OCI-LY3 (cell line): Measurements from ENCODE around the gene SLC12A6.

Experiments
- H2AFZ ChIP-seq: fragments of 200-600, 300-600 bp; shearing (Covaris generic); 2 replicates; pipeline ENCODE4 v1.6.0; 2014; ENCODE audit warnings: antibody characterized with exemption, low read depth, low read length
- H3K27ac ChIP-seq: fragments of 200-600, 300-600 bp; sonication (generic); 2 replicates; pipeline ENCODE4 v1.5.1; 2014; ENCODE audit warnings: mild to moderate bottlenecking, low read length, moderate library complexity, mixed read lengths
- H3K27me3 ChIP-seq: fragments of 200-600, 300-600 bp; sonication (generic); 2 replicates; pipeline ENCODE4 v1.6.1; 2014; ENCODE audit warnings: low read depth, low read length, mixed read lengths
- H3K36me3 ChIP-seq: fragments of 200-600, 300-600 bp; sonication (generic); replicated peaks from 2 replicates; pipeline ENCODE3; 2014; ENCODE audit warnings: low read depth, low read length, mixed read lengths
- H3K4me1 ChIP-seq: fragments of 300-600, 200-600 bp; sonication (generic); 2 replicates; pipeline ENCODE4 v1.6.1; 2014; ENCODE audit warnings: low read length, mixed read lengths
- H3K4me2 ChIP-seq: fragments of 200-600, 300-600 bp; sonication (generic); 2 replicates; pipeline ENCODE4 v1.6.1; 2014; ENCODE audit warnings: low read length, mixed read lengths
- H3K4me3 ChIP-seq: fragments of 300-600, 200-600 bp; sonication (generic); 2 replicates; pipeline ENCODE4 v1.5.1; 2014; ENCODE audit warnings: antibody characterized with exemption, mild to moderate bottlenecking, low read length, moderate library complexity
- H3K79me2 ChIP-seq: fragments of 300-600, 200-600 bp; shearing (Covaris generic); 2 replicates; pipeline ENCODE4 v1.6.1; 2014; ENCODE audit warnings: mild to moderate bottlenecking, low read length, mixed read lengths
- H3K9ac ChIP-seq: fragments of 300-600, 200-600 bp; shearing (Covaris generic); 2 replicates; pipeline ENCODE4 v1.6.0; 2014; ENCODE audit warnings: mild to moderate bottlenecking, low read length, moderate library complexity
- H3K9me3 ChIP-seq: fragments of 200-600, 300-600 bp; shearing (Covaris generic); 2 replicates; pipeline ENCODE4 v1.6.1; 2014; ENCODE audit warnings: low read length, mixed read lengths; ENCODE audit not compliant: insufficient read depth
- H4K20me1 ChIP-seq: fragments of 200-600, 300-600 bp; sonication (generic); 2 replicates; pipeline ENCODE4 v1.6.1; 2016; ENCODE audit warnings: low read length, mixed read lengths; ENCODE audit not compliant: insufficient read depth
- CTCF ChIP-seq: fragments of 200-600, 300-600 bp; sonication (generic); IDR thresholded peaks from 2 replicates; pipeline ENCODE4 v1.5.1; 2014; ENCODE audit warnings: antibody characterized with exemption, low read length, low read depth
- EZH2phosphoT487 ChIP-seq: fragments of 200-600 bp; shearing (Covaris generic); IDR thresholded peaks from 2 replicates; pipeline ENCODE4 v1.6.1; 2018; ENCODE audit warnings: antibody characterized with exemption, mixed run types, low read depth

SLC12A6 gene

DNA sequence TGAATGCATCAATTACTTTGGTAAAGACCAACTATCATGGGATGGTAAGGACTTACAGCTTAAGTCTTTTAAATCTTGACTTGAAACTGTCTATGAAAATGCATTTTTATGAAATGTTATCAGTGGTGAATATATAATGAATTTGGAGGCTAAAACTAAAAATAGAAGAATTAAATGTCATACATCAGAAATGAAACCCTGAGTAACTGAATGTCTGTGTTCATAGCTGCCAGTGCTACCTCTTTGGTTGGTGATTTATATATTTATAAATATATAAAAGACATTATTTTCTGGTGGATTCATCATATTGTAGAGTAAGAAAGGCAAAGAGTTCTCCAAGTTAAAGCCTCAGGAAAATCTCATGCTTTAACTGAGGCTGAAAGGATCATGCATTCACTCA lies 12.2 kb downstream of the SLC12A6 start:
- Histone ChIP-seq H3K9ac (no peak overlapping the region), H3K27me3 (no peaks in the 10 kb centered on the region), H3K4me1 (no peaks in the 10 kb centered on the region), H3K9me3 (no peaks in the 10 kb centered on the region), H2AFZ (no peak overlapping the region), H3K27ac (no peak overlapping the region), H3K4me2 (no peak overlapping the region), H3K79me2 (no peaks in the 10 kb centered on the region), H3K36me3 (no peaks in the 10 kb centered on the region), H4K20me1 (no peaks in the 10 kb centered on the region), H3K4me3 (no peak overlapping the region)
- TF ChIP-seq CTCF (no peak), EZH2phosphoT487 (no peak)

DNA sequence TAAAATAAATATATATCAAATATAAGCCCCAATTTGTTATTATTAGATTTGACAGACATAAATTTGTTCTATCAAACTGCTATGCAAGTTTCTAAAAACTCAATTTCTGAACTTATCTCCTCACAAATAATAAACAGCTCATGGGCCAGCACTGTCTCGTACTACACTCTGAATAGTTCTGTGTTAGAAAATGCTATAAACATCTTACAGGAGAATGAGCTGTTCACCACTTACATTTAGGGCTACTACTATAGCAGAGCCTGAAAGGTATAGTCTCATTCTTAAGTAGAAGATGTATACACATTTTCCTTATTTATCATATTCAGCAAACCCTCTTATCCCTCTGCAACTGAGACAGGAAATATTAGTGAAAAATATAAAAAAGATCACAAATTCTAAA lies 12.6 kb downstream of the SLC12A6 start:
- no peak overlapping the region for H3K9ac ChIP-seq
- no peak overlapping the region for H3K4me2 ChIP-seq
- H2AFZ ChIP-seq: no peak overlapping the region

GRCh38 chr15:34323217-34323616 lies 14.4 kb downstream of the SLC12A6 start:
- Histone ChIP-seq H3K4me2 (no peak overlapping the region), H3K9me3 (no peaks in the 10 kb centered on the region), H2AFZ (no peak overlapping the region), H3K9ac (no peak overlapping the region), H3K4me3 (no peak overlapping the region), H3K79me2 (no peaks in the 10 kb centered on the region), H3K27ac (no peak overlapping the region), H3K27me3 (no peaks in the 10 kb centered on the region), H3K4me1 (no peaks in the 10 kb centered on the region), H3K36me3 (no peaks in the 10 kb centered on the region), H4K20me1 (no peaks in the 10 kb centered on the region)
- no peak for TF ChIP-seq CTCF
- TF ChIP-seq EZH2phosphoT487: no peak

More for the DNA sequence above, 12.6 kb downstream of the SLC12A6 start:
- Histone ChIP-seq H3K27ac (no peak overlapping the region), H3K79me2 (no peaks in the 10 kb centered on the region), H3K9me3 (no peaks in the 10 kb centered on the region), H3K36me3 (no peaks in the 10 kb centered on the region), H3K27me3 (no peaks in the 10 kb centered on the region), H4K20me1 (no peaks in the 10 kb centered on the region), H3K4me1 (no peaks in the 10 kb centered on the region), H3K4me3 (no peak overlapping the region)
- TF ChIP-seq CTCF (no peak), EZH2phosphoT487 (no peak)

DNA sequence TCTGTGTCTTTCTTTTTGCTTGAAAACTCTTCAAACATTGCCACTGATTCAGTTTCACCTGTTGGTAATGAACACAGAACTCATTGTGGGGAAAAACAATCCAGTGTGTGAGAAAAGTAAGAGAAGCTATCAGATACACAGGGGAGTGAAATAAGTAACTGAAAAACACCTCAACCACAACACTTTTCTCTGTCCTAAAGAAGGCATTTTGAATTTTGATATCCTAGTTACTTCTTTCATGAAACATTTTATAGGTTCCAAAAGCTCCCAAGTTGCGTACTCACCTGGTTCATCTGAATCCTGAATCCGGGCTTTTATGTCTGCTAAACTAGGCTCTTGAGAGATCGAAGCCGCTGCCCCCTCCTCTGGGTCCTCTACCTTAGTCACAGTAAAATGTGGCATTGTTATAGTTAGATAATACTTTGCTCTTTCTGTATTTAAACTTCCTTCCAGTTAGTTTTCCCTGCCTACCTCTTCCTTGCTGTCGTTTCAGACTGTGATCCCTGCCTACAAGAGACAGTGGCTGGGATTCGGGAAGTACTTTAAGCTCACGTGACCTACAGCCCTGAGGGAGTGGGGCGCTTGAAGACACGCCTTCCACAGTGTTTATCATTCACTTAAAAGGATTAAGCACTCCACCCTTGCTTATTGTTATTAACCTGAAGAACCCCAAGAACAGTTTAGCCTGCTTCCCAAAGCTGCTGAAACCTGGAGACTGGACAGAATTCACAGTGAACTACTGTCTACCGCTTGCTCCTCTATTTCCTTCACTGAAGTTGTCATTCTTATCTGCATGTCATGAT lies 19.1 kb downstream of the SLC12A6 start:
- Histone ChIP-seq H3K9me3 (no peaks in the 10 kb centered on the region), H4K20me1 (no peaks in the 10 kb centered on the region), H3K9ac (peak overlapping the region; percentile 20), H3K4me1 (0 out of 2 replicates have a peak, but pooled peaks cover 4% of the 10 kb centered on the region), H3K79me2 (no peaks in the 10 kb centered on the region), H3K36me3 (no peaks in the 10 kb centered on the region), H3K4me3 (peak overlapping the region; percentile 74), H3K4me2 (peak overlapping the region; percentile 48), H2AFZ (peak overlapping the region; percentile 66), H3K27ac (no peak overlapping the region), H3K27me3 (no peaks in the 10 kb centered on the region)
- no peak for TF ChIP-seq EZH2phosphoT487
- TF ChIP-seq CTCF: no peak
